HG03103 (cell line): ENCODE results near the gene CD37.
"Not testable (repeated sequence)": the region's sequence is repeated elsewhere in the genome, so short reads cannot be mapped to it uniquely, and the experiment has no call there.

Experiments
- ATAC-seq: cut with Tn5 transposase; IDR thresholded peaks from one replicate; pipeline ENCODE4 v1.9.1; 2021; ENCODE audit warnings: low read depth; ENCODE audit not compliant: unreplicated experiment

Gene CD37

GRCh38 chr19:49373174-49373573, 38.0 kb downstream of the CD37 start:
- not testable (repeated sequence) for ATAC-seq

- no peak for ATAC-seq
These were observed 39.6 kb downstream of the CD37 start for GRCh38 chr19:49374665-49375434.

- ATAC-seq: no peak
These were observed 43.3 kb downstream of the CD37 start for GRCh38 chr19:49378512-49378911.

GRCh38 chr19:49380391-49380790, 45.2 kb downstream of the CD37 start:
- no peak for ATAC-seq

GRCh38 chr19:49382639-49383038, 47.4 kb downstream of the CD37 start:
- ATAC-seq: no peak

- ATAC-seq: no peak
These were observed 48.4 kb downstream of the CD37 start for GRCh38 chr19:49383599-49383998.

GRCh38 chr19:49387936-49388372, 52.7 kb downstream of the CD37 start, which contains the start of gene KASH5:
TSS of gene KASH5 (plus strand) at chr19:49388249. CDS start at chr19:49390884, 2,635 bp downstream.
- ATAC-seq: no peak

- no peak for ATAC-seq
These were observed 54.2 kb downstream of the CD37 start for GRCh38 chr19:49389406-49389805.
